Effector CD4-positive, alpha-beta T cell (primary cell): ENCODE results near the gene VAMP8.
"Not testable (repeated sequence)": the region's sequence is repeated elsewhere in the genome, so short reads cannot be mapped to it uniquely, and the experiment has no call there.

ENCODE experiments used
- DNase-seq: peaks from one replicate; pipeline ENCODE4 v3.0.0-alpha.2; 2020

Gene VAMP8

GRCh38 chr2:85583667-85584353 lies 6.4 kb downstream of the VAMP8 start:
- no peak for DNase-seq

- DNase-seq, result peak; percentile 19
Measured at GRCh38 chr2:85584354-85584856, 7.0 kb downstream of the VAMP8 start, which contains the start of gene VAMP5. Gene VAMP5 (plus strand): TSS chr2:85584431. CDS start chr2:85584491, 60 bp downstream.

- DNase-seq, result no peak
Measured at GRCh38 chr2:85584857-85585780, 7.7 kb downstream of the VAMP8 start.

GRCh38 chr2:85585781-85586105 lies 8.4 kb downstream of the VAMP8 start:
- no peak for DNase-seq

GRCh38 chr2:85588236-85588635 lies 10.8 kb downstream of the VAMP8 start:
- DNase-seq, result no peak

GRCh38 chr2:85588645-85589044 lies 11.3 kb downstream of the VAMP8 start:
- DNase-seq, result no peak

- DNase-seq, result no peak
Measured at GRCh38 chr2:85589181-85589580, 11.8 kb downstream of the VAMP8 start.

GRCh38 chr2:85589982-85590791 lies 12.8 kb downstream of the VAMP8 start:
- no peak for DNase-seq

GRCh38 chr2:85590950-85591349 lies 13.6 kb downstream of the VAMP8 start:
- DNase-seq, result no peak

GRCh38 chr2:85591563-85591962 lies 14.2 kb downstream of the VAMP8 start:
- DNase-seq, result no peak

- not testable (repeated sequence) for DNase-seq
Measured at GRCh38 chr2:85592299-85592698, 14.9 kb downstream of the VAMP8 start.

- DNase-seq, result no peak
Measured at GRCh38 chr2:85593023-85593422, 15.6 kb downstream of the VAMP8 start.

GRCh38 chr2:85594715-85595300 lies 17.4 kb downstream of the VAMP8 start:
- DNase-seq, result no peak

- DNase-seq, result peak; percentile 89
Measured at GRCh38 chr2:85595301-85596025, 18.1 kb downstream of the VAMP8 start, which contains the start of gene RNF181. Gene RNF181 (plus strand): TSS chr2:85595745. CDS start chr2:85595764, 19 bp downstream.

GRCh38 chr2:85596026-85596333 lies 18.6 kb downstream of the VAMP8 start:
- no peak for DNase-seq

- no peak for DNase-seq
Measured at GRCh38 chr2:85596486-85597143, 19.2 kb downstream of the VAMP8 start.

- DNase-seq, result no peak
Measured at GRCh38 chr2:85597241-85597640, 19.9 kb downstream of the VAMP8 start.

GRCh38 chr2:85598594-85599340 lies 21.4 kb downstream of the VAMP8 start:
- no peak for DNase-seq

GRCh38 chr2:85599468-85600234 lies 22.3 kb downstream of the VAMP8 start:
- no peak for DNase-seq

GRCh38 chr2:85600235-85600575 lies 22.8 kb downstream of the VAMP8 start:
- no peak for DNase-seq
